ENCODE data around the gene ATG7. TPM values are rescaled to one million over a fixed set of nuclear protein-coding genes. Genes with fewer than 3 reads are reported as not detected.

Gene ATG7
- total RNA-seq, 1 donor from 2014 or later: 55.0 TPM

DNA sequence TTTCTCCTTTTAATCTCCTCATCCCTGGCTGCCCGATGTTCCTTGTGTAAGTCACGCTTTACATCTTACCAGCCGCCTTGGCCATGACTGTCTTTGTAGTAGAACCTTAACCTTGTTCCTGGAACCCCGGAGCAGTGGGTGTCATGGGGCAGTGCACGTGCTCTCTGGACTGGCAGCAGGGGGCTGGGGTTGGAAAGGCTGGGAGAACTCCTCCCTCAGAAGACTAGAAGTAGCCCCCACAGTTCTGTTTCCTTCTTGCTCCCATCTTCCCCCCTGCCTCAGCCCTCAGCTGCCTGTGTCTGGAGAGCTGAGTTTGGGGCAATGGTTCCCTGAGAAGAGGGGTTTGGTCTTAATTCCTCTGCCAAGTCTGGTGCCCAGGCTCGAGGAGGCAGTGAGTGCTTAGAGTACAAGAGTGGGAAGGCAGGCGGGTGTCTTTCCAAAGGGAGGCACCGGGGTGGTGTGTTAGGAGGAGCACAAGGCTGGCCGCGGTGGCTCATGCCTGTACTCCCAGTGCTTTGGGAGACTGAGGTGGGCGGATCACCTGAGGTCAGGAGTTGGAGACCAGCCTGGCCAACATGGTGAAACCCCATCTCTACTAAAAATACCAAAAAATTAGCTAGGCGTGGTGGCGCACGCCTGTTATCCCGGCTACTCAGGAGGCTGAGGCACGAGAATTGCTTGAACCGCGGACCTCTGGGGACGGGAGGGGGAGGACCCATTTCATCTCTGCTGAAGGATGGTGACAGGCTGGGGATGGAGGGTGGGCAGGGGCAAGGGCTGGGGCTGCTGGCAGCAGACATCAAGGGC is 271.1 kb downstream of the ATG7 start:
- intact Hi-C loops (cut with DNase I): no loop called here
- no peak for DNase-seq (ENCODE audit: extremely low spot score in 2 of 2)
- TF ChIP-seq, protein P1, sequence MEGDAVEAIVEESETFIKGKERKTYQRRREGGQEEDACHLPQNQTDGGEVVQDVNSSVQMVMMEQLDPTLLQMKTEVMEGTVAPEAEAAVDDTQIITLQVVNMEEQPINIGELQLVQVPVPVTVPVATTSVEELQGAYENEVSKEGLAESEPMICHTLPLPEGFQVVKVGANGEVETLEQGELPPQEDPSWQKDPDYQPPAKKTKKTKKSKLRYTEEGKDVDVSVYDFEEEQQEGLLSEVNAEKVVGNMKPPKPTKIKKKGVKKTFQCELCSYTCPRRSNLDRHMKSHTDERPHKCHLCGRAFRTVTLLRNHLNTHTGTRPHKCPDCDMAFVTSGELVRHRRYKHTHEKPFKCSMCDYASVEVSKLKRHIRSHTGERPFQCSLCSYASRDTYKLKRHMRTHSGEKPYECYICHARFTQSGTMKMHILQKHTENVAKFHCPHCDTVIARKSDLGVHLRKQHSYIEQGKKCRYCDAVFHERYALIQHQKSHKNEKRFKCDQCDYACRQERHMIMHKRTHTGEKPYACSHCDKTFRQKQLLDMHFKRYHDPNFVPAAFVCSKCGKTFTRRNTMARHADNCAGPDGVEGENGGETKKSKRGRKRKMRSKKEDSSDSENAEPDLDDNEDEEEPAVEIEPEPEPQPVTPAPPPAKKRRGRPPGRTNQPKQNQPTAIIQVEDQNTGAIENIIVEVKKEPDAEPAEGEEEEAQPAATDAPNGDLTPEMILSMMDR (IDR thresholded peaks at IDR 0.05): no peak
- TF ChIP-seq POLR2AphosphoS5 (IDR thresholded peaks at IDR 0.05; ENCODE audit: insufficient read depth in 1 of 2, low read depth in 1 of 2) (no peak), POLR2A (IDR thresholded peaks at IDR 0.05) (no peak)
- H3K9me3 ChIP-seq: no peaks in the 10 kb centered on the region
- no peaks in the 10 kb centered on the region for H3K36me3 ChIP-seq
- no peak overlapping the region for H3K4me3 ChIP-seq
- peak overlapping the region; percentile 80 for H3K27ac ChIP-seq
- H3K4me1 ChIP-seq: peaks cover 37% of the 10 kb centered on the region
- no peaks in the 10 kb centered on the region for H3K27me3 ChIP-seq

DNA sequence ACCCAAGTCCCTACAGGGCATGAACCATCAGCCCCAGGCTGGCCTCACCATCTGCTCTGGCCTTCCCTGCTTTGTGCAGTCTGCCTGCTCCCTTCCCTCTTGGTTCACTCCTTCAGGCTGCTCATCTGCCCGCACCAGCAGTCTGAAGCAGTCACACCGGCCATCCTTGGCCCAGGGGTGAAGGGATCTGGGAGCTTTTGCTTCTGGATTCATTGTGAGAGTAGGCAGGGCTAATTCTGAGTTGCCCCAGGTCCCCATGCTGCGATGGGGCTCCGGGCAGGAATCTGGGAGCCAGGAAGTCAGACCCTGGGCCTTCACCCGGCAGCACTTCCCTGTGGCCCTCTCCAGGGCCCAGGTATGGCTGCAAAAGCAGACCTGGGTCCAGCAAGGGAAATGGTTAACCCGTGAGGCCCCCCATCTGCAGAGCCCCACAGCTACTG is 271.8 kb downstream of the ATG7 start:
- intact Hi-C loops (cut with DNase I): no loop called here
- Histone ChIP-seq H3K36me3 (no peaks in the 10 kb centered on the region), H3K27ac (peak overlapping the region; percentile 80), H3K9me3 (no peaks in the 10 kb centered on the region), H3K27me3 (no peaks in the 10 kb centered on the region), H3K4me1 (peaks cover 42% of the 10 kb centered on the region), H3K4me3 (no peak overlapping the region)
- no peak for DNase-seq (ENCODE audit: extremely low spot score in 2 of 2)
- TF ChIP-seq POLR2A (IDR thresholded peaks at IDR 0.05) (no peak), POLR2AphosphoS5 (IDR thresholded peaks at IDR 0.05; ENCODE audit: insufficient read depth in 1 of 2, low read depth in 1 of 2) (no peak)
- TF ChIP-seq, protein P1 (IDR thresholded peaks at IDR 0.05): no peak

DNA sequence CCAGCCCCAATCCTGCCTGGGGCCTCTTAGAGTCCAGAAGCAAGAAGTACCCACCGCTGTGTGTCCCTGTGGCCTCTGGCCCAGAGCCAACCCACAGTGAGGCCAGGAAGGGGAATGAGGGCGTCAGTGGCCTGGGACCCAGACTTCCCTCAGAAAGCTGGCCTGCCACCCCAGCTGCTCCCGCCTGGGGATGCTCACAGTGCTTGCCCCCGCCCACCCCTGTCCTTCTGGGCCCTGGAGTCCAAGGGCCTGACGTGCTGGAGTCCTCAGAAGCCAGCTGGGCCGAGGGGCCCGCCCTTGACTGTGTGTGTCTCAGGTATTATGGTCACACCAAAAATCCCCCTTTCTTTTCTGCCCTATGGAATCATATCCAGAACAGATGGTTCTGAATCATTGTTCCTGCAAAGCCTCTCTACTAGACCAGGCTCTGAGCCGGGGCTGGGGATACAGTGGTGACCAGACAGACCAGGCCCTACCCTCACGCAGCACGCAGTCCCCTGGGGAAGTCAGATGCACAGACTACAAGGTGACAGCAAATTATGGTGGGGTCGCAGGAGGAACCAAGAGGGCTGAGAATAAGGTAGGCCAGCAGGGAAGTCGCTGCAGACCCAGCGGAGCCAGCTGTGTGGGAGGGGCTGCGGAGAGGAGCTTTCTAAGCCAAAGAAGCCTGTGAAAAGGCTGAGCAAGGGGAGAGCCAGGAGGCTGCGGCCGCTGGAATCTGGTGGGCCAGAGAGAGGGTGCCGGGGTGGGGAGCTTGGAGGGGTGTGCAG is 272.4 kb downstream of the ATG7 start:
- no peaks in the 10 kb centered on the region for H3K27me3 ChIP-seq
- peak overlapping the region; percentile 80 for H3K27ac ChIP-seq
- H3K4me1 ChIP-seq: peaks cover 42% of the 10 kb centered on the region
- intact Hi-C loops (cut with DNase I): no loop called here
- H3K4me3 ChIP-seq: no peak overlapping the region
- DNase-seq (ENCODE audit: extremely low spot score in 2 of 2): no peak
- H3K36me3 ChIP-seq: no peaks in the 10 kb centered on the region
- no peaks in the 10 kb centered on the region for H3K9me3 ChIP-seq
- no peak for TF ChIP-seq POLR2AphosphoS5 (IDR thresholded peaks at IDR 0.05; ENCODE audit: insufficient read depth in 1 of 2, low read depth in 1 of 2)
- TF ChIP-seq POLR2A (IDR thresholded peaks at IDR 0.05): no peak
- TF ChIP-seq, protein P1 (IDR thresholded peaks at IDR 0.05): no peak

DNA sequence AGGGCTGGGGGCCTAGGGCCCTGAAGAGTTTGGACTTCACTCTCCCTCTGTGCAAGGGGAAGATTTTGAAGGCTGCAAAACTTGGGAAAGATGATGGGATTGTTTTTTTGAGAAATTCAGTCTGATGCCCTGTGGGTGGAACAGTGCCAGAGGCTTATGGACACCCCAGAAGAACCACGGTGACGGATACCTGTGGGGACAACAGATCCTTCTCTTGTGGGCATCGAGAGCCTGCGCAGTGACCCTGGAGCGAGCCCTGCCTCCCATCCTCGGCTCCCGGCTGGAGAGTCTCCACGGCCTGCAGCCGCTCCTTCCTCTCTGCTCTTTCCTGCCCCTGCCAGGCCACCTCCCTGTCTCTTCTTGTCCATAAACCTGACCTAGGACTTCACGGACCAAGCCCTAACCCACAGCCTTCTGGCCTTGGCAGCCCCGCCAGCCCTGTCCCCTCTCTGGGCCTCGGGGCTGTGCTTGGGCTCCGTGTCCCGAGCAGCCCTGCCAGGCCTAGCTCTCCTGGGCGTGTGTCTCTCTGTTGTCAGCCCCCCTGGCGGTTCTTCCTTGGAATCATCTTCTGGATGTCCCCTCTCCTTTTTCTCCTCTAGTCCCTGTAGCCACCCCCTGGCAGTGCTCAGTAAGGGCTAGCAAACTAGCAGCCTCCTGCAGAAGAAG is 273.1 kb downstream of the ATG7 start:
- Histone ChIP-seq H3K27ac (peak overlapping the region; percentile 80), H3K4me1 (peaks cover 42% of the 10 kb centered on the region), H3K27me3 (no peaks in the 10 kb centered on the region), H3K9me3 (no peaks in the 10 kb centered on the region), H3K4me3 (no peak overlapping the region), H3K36me3 (no peaks in the 10 kb centered on the region)
- DNase-seq (ENCODE audit: extremely low spot score in 2 of 2): no peak
- TF ChIP-seq POLR2AphosphoS5 (IDR thresholded peaks at IDR 0.05; ENCODE audit: insufficient read depth in 1 of 2, low read depth in 1 of 2) (peak in 1 of 2 donors; percentile 16), POLR2A (IDR thresholded peaks at IDR 0.05) (no peak)
- TF ChIP-seq, protein P1 (IDR thresholded peaks at IDR 0.05): no peak
- intact Hi-C loops (cut with DNase I): no loop called here

All from vagina (tissue), 2 donors.